Activated naive CD8-positive, alpha-beta T cell treated with anti-CD3 and anti-CD28 coated beads, Interleukin-2, amount 50 U/mL, for 24 hours (primary cell): ENCODE measurements around the gene RANBP17.
A peak's percentile ranks its signal among the peaks of the same experiment; 100 is the strongest.
"Not testable (repeated sequence)": the region's sequence is repeated elsewhere in the genome, so short reads cannot be mapped to it uniquely, and the experiment has no call there.

Experiments
- ATAC-seq: fragments of 150-1000 bp; cut with Tn5 transposase; one replicate; pipeline ENCODE4 v1.10.0; 2021
- DNase-seq: peaks from one replicate; pipeline ENCODE4 v3.0.0; 2021
- H3K27ac Mint-ChIP-seq: one replicate; pipeline ENCODE4 v1.8.0; 2021; ENCODE audit warnings: mild to moderate bottlenecking, mixed read lengths
- H3K27me3 Mint-ChIP-seq: one replicate; pipeline ENCODE4 v1.8.0; 2021; ENCODE audit warnings: mixed read lengths
- H3K36me3 Mint-ChIP-seq: one replicate; pipeline ENCODE4 v1.8.0; 2021; ENCODE audit warnings: low read depth, mixed read lengths
- H3K4me1 Mint-ChIP-seq: one replicate; pipeline ENCODE4 v1.8.0; 2021; ENCODE audit warnings: mixed read lengths
- H3K4me3 Mint-ChIP-seq: one replicate; pipeline ENCODE4 v1.8.0; 2021; ENCODE audit warnings: mild to moderate bottlenecking, moderate library complexity, mixed read lengths
- H3K9me3 Mint-ChIP-seq: one replicate; pipeline ENCODE4 v1.8.0; 2021; ENCODE audit warnings: mixed read lengths

Gene RANBP17

GRCh38 chr5:170861917-170862766 is at the start of gene RANBP17:
RANBP17 (plus strand) TSS chr5:170862018.
- Mint-ChIP-seq H3K9me3 (peaks cover 30% of the 10 kb centered on the region), H3K4me3 (no peak within 1 kb of the TSS), H3K27ac (no peak within 1 kb of the TSS), H3K27me3 (peaks cover 39% of the 10 kb centered on the region), H3K4me1 (peaks cover 6% of the 10 kb centered on the region), H3K36me3 (peaks cover 17% of the 10 kb centered on the region)
- DNase-seq (peak; percentile 3), ATAC-seq (no peak)

GRCh38 chr5:170813231-170813630 is 48.6 kb upstream of the RANBP17 start:
- H3K27me3 Mint-ChIP-seq: peaks cover 3% of the 10 kb centered on the region
- H3K4me3 Mint-ChIP-seq: no peak overlapping the region
- H3K36me3 Mint-ChIP-seq: no peaks in the 10 kb centered on the region
- no peaks in the 10 kb centered on the region for H3K9me3 Mint-ChIP-seq
- H3K4me1 Mint-ChIP-seq: no peaks in the 10 kb centered on the region
- no peak overlapping the region for H3K27ac Mint-ChIP-seq
- no peak for ATAC-seq
- no peak for DNase-seq

- no peak overlapping the region for H3K4me3 Mint-ChIP-seq
- no peaks in the 10 kb centered on the region for H3K9me3 Mint-ChIP-seq
- H3K36me3 Mint-ChIP-seq: no peaks in the 10 kb centered on the region
- H3K4me1 Mint-ChIP-seq: no peaks in the 10 kb centered on the region
- ATAC-seq: no peak
- H3K27ac Mint-ChIP-seq: no peak overlapping the region
- no peak for DNase-seq
- H3K27me3 Mint-ChIP-seq: no peaks in the 10 kb centered on the region
Measured at GRCh38 chr5:170817195-170817594, 44.6 kb upstream of the RANBP17 start.

- DNase-seq (no peak), ATAC-seq (no peak)
- H3K4me1 Mint-ChIP-seq: no peaks in the 10 kb centered on the region
- no peaks in the 10 kb centered on the region for H3K9me3 Mint-ChIP-seq
- H3K27me3 Mint-ChIP-seq: no peaks in the 10 kb centered on the region
- H3K36me3 Mint-ChIP-seq: no peaks in the 10 kb centered on the region
- H3K27ac Mint-ChIP-seq: no peak overlapping the region
- no peak overlapping the region for H3K4me3 Mint-ChIP-seq
Measured at GRCh38 chr5:170818232-170818631, 43.6 kb upstream of the RANBP17 start.

- H3K4me1 Mint-ChIP-seq: no peaks in the 10 kb centered on the region
- no peaks in the 10 kb centered on the region for H3K27me3 Mint-ChIP-seq
- no peak overlapping the region for H3K27ac Mint-ChIP-seq
- H3K36me3 Mint-ChIP-seq: no peaks in the 10 kb centered on the region
- no peak for ATAC-seq
- DNase-seq: no peak
- H3K4me3 Mint-ChIP-seq: no peak overlapping the region
- H3K9me3 Mint-ChIP-seq: no peaks in the 10 kb centered on the region
Measured at GRCh38 chr5:170819824-170820223, 42.0 kb upstream of the RANBP17 start.

GRCh38 chr5:170821257-170821800 is 40.5 kb upstream of the RANBP17 start:
- H3K4me1 Mint-ChIP-seq: no peaks in the 10 kb centered on the region
- no peaks in the 10 kb centered on the region for H3K27me3 Mint-ChIP-seq
- no peaks in the 10 kb centered on the region for H3K9me3 Mint-ChIP-seq
- no peak overlapping the region for H3K27ac Mint-ChIP-seq
- ATAC-seq (no peak), DNase-seq (no peak)
- no peaks in the 10 kb centered on the region for H3K36me3 Mint-ChIP-seq
- no peak overlapping the region for H3K4me3 Mint-ChIP-seq

GRCh38 chr5:170826117-170826516 is 35.7 kb upstream of the RANBP17 start:
- no peak overlapping the region for H3K4me3 Mint-ChIP-seq
- H3K27me3 Mint-ChIP-seq: peaks cover 2% of the 10 kb centered on the region
- H3K36me3 Mint-ChIP-seq: no peaks in the 10 kb centered on the region
- no peaks in the 10 kb centered on the region for H3K4me1 Mint-ChIP-seq
- no peaks in the 10 kb centered on the region for H3K9me3 Mint-ChIP-seq
- DNase-seq: no peak
- no peak overlapping the region for H3K27ac Mint-ChIP-seq
- no peak for ATAC-seq

- no peak overlapping the region for H3K27ac Mint-ChIP-seq
- peaks cover 2% of the 10 kb centered on the region for H3K27me3 Mint-ChIP-seq
- no peak for ATAC-seq
- DNase-seq: no peak
- H3K4me1 Mint-ChIP-seq: no peaks in the 10 kb centered on the region
- H3K9me3 Mint-ChIP-seq: peaks cover 14% of the 10 kb centered on the region
- H3K36me3 Mint-ChIP-seq: no peaks in the 10 kb centered on the region
- H3K4me3 Mint-ChIP-seq: no peak overlapping the region
Measured at GRCh38 chr5:170832241-170832640, 29.6 kb upstream of the RANBP17 start.

GRCh38 chr5:170833981-170834380 is 27.8 kb upstream of the RANBP17 start:
- H3K4me3 Mint-ChIP-seq, H3K36me3 Mint-ChIP-seq, H3K4me1 Mint-ChIP-seq, H3K27me3 Mint-ChIP-seq, ATAC-seq, DNase-seq, H3K27ac Mint-ChIP-seq: not testable (repeated sequence)
- peaks cover 14% of the 10 kb centered on the region for H3K9me3 Mint-ChIP-seq

GRCh38 chr5:170836226-170836625 is 25.6 kb upstream of the RANBP17 start:
- no peak overlapping the region for H3K27ac Mint-ChIP-seq
- no peak for DNase-seq
- H3K4me1 Mint-ChIP-seq: no peaks in the 10 kb centered on the region
- H3K36me3 Mint-ChIP-seq: no peaks in the 10 kb centered on the region
- ATAC-seq: no peak
- H3K9me3 Mint-ChIP-seq: peaks cover 14% of the 10 kb centered on the region
- no peaks in the 10 kb centered on the region for H3K27me3 Mint-ChIP-seq
- no peak overlapping the region for H3K4me3 Mint-ChIP-seq

- ATAC-seq (no peak), DNase-seq (no peak)
- no peaks in the 10 kb centered on the region for H3K36me3 Mint-ChIP-seq
- no peak overlapping the region for H3K4me3 Mint-ChIP-seq
- H3K27me3 Mint-ChIP-seq: peaks cover 2% of the 10 kb centered on the region
- no peak overlapping the region for H3K27ac Mint-ChIP-seq
- no peaks in the 10 kb centered on the region for H3K4me1 Mint-ChIP-seq
- no peaks in the 10 kb centered on the region for H3K9me3 Mint-ChIP-seq
Measured at GRCh38 chr5:170843870-170844269, 17.9 kb upstream of the RANBP17 start.

GRCh38 chr5:170844651-170845050 is 17.2 kb upstream of the RANBP17 start:
- DNase-seq: no peak
- no peaks in the 10 kb centered on the region for H3K9me3 Mint-ChIP-seq
- no peak for ATAC-seq

GRCh38 chr5:170846416-170846815 is 15.4 kb upstream of the RANBP17 start:
- no peaks in the 10 kb centered on the region for H3K4me1 Mint-ChIP-seq

More at GRCh38 chr5:170844651-170845050, 17.2 kb upstream of the RANBP17 start:
- Mint-ChIP-seq H3K27ac (no peak overlapping the region), H3K4me1 (no peaks in the 10 kb centered on the region), H3K27me3 (peaks cover 2% of the 10 kb centered on the region), H3K4me3 (no peak overlapping the region), H3K36me3 (no peaks in the 10 kb centered on the region)

GRCh38 chr5:170846846-170847245 is 15.0 kb upstream of the RANBP17 start:
- H3K9me3 Mint-ChIP-seq: no peaks in the 10 kb centered on the region
- no peak overlapping the region for H3K4me3 Mint-ChIP-seq
- H3K4me1 Mint-ChIP-seq: no peaks in the 10 kb centered on the region

More at GRCh38 chr5:170846416-170846815, 15.4 kb upstream of the RANBP17 start:
- DNase-seq (no peak), ATAC-seq (no peak)
- Mint-ChIP-seq H3K27ac (no peak overlapping the region), H3K27me3 (peaks cover 2% of the 10 kb centered on the region), H3K4me3 (no peak overlapping the region), H3K36me3 (no peaks in the 10 kb centered on the region), H3K9me3 (no peaks in the 10 kb centered on the region)

GRCh38 chr5:170848033-170848432 is 13.8 kb upstream of the RANBP17 start:
- ATAC-seq (no peak), DNase-seq (no peak)
- H3K27ac Mint-ChIP-seq: no peak overlapping the region

More at GRCh38 chr5:170846846-170847245, 15.0 kb upstream of the RANBP17 start:
- Mint-ChIP-seq H3K27me3 (peaks cover 2% of the 10 kb centered on the region), H3K27ac (no peak overlapping the region), H3K36me3 (no peaks in the 10 kb centered on the region)
- no peak for DNase-seq
- no peak for ATAC-seq

More at GRCh38 chr5:170848033-170848432, 13.8 kb upstream of the RANBP17 start:
- Mint-ChIP-seq H3K4me3 (no peak overlapping the region), H3K4me1 (no peaks in the 10 kb centered on the region), H3K36me3 (no peaks in the 10 kb centered on the region), H3K9me3 (no peaks in the 10 kb centered on the region), H3K27me3 (peaks cover 2% of the 10 kb centered on the region)
